Measurements from ENCODE around the gene THRB. TPM values are rescaled to one million over a fixed set of nuclear protein-coding genes. Genes with fewer than 3 reads are reported as not detected.

Gene THRB
- total RNA-seq, 1 donor: 0.36 TPM

DNA sequence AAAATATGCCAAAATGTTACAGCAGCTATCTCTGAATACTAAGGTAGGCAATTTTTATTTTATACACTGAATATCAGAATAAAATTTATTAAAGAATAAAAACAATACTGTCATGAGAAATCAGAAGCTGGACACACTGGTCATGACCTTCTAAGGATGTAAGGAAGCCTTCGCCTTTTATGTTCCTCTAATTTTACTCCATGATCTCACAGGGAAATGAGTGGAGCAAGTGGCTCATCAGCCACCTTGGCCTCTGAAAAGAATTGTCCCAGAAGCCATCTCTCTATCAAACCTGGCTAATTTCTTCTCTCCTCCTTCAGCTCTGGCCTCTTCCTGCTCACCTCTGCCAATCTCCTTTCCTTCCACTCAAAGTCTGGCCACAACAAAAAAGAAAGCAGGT, 48.6 kb downstream of the THRB start:
- TF ChIP-seq, protein P1, sequence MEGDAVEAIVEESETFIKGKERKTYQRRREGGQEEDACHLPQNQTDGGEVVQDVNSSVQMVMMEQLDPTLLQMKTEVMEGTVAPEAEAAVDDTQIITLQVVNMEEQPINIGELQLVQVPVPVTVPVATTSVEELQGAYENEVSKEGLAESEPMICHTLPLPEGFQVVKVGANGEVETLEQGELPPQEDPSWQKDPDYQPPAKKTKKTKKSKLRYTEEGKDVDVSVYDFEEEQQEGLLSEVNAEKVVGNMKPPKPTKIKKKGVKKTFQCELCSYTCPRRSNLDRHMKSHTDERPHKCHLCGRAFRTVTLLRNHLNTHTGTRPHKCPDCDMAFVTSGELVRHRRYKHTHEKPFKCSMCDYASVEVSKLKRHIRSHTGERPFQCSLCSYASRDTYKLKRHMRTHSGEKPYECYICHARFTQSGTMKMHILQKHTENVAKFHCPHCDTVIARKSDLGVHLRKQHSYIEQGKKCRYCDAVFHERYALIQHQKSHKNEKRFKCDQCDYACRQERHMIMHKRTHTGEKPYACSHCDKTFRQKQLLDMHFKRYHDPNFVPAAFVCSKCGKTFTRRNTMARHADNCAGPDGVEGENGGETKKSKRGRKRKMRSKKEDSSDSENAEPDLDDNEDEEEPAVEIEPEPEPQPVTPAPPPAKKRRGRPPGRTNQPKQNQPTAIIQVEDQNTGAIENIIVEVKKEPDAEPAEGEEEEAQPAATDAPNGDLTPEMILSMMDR (IDR thresholded peaks at IDR 0.05; ENCODE audit: extremely low read depth, low read depth, low read length): no peak

DNA sequence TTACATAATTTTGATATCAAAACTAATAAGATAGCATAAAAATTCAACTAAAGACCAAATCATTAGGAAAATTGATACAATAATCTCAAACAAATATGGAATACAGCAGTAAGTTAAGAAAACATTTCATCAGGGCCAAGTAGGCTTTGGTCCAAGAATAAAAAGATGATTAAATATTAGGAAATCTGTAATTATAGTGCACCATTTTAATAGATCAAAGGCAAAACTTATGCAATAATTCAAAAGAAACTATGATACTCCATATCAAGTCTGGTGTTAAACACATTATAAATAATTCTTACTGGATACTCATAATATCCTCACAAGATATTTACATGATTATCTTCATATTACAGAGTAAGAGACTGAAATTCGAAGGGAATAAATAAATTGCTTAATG, 51.2 kb downstream of the THRB start:
- Histone ChIP-seq H3K4me1 (ENCODE audit: insufficient read depth, low read length) (no peaks in the 10 kb centered on the region), H2AFZ (ENCODE audit: low read length) (no peak overlapping the region), H3K27me3 (ENCODE audit: insufficient read depth, low read length) (no peaks in the 10 kb centered on the region), H3K79me2 (ENCODE audit: insufficient read depth, low read length) (no peaks in the 10 kb centered on the region), H3K36me3 (ENCODE audit: insufficient read depth, low read length) (no peaks in the 10 kb centered on the region), H3K4me2 (ENCODE audit: insufficient read depth, low read length) (no peak overlapping the region), H4K20me1 (ENCODE audit: insufficient read depth, low read length) (no peaks in the 10 kb centered on the region), H3K27ac (ENCODE audit: low read depth, low read length) (no peak overlapping the region), H3K4me3 (ENCODE audit: insufficient read depth, low read length) (no peak overlapping the region), H3K9me3 (ENCODE audit: low read depth, low read length) (no peaks in the 10 kb centered on the region)
- DNase-seq (ENCODE audit: insufficient read length, low spot score, missing footprints): no peak
- TF ChIP-seq, protein P1 (IDR thresholded peaks at IDR 0.05; ENCODE audit: extremely low read depth, low read depth, low read length): no peak

More for the DNA sequence above, 48.6 kb downstream of the THRB start:
- Histone ChIP-seq H3K4me2 (ENCODE audit: insufficient read depth, low read length) (no peak overlapping the region), H3K4me3 (ENCODE audit: insufficient read depth, low read length) (no peak overlapping the region), H3K36me3 (ENCODE audit: insufficient read depth, low read length) (no peaks in the 10 kb centered on the region), H3K4me1 (ENCODE audit: insufficient read depth, low read length) (no peaks in the 10 kb centered on the region), H2AFZ (ENCODE audit: low read length) (no peak overlapping the region), H3K9me3 (ENCODE audit: low read depth, low read length) (no peaks in the 10 kb centered on the region), H4K20me1 (ENCODE audit: insufficient read depth, low read length) (no peaks in the 10 kb centered on the region), H3K27me3 (ENCODE audit: insufficient read depth, low read length) (no peaks in the 10 kb centered on the region), H3K27ac (ENCODE audit: low read depth, low read length) (no peak overlapping the region), H3K79me2 (ENCODE audit: insufficient read depth, low read length) (no peaks in the 10 kb centered on the region)
- DNase-seq (ENCODE audit: insufficient read length, low spot score, missing footprints): no peak

DNA sequence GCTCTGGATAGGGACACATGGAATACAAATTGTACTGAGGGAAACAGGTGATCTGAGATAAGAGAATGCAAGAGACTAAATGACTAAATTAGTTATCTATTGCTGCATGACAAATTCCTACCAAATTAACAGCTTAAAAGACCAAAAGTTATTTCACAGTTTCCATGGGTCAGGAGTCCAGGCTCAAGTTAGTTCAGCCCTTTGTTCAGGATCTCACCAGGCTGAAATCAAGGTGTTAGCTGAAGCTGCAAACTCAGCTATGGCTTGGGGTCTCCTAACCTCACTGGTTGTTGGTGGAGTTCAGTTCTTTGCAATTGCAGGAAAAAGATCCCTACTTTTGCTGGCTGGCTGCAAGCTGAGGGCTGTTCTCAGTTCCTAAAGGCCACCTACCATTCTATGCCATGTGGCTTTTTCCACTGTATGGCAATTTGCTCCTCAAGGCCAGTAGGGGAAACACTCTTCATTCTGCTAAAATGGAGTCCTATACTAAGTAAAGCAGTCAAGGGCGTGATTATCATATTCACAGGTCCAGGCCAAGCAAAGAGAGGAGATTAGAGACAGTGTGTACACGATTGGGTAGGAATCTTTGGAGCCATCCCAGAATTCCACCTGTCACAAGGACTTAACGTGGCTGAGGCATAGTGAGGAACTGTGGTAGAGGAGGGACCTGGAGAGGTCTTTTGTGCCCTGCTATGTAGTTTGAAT, 53.7 kb downstream of the THRB start:
- Histone ChIP-seq H3K79me2 (ENCODE audit: insufficient read depth, low read length) (no peaks in the 10 kb centered on the region), H3K9me3 (ENCODE audit: low read depth, low read length) (no peaks in the 10 kb centered on the region), H3K4me3 (ENCODE audit: insufficient read depth, low read length) (no peak overlapping the region), H3K4me1 (ENCODE audit: insufficient read depth, low read length) (no peaks in the 10 kb centered on the region), H3K27ac (ENCODE audit: low read depth, low read length) (no peak overlapping the region), H2AFZ (ENCODE audit: low read length) (no peak overlapping the region), H3K4me2 (ENCODE audit: insufficient read depth, low read length) (no peak overlapping the region), H3K27me3 (ENCODE audit: insufficient read depth, low read length) (no peaks in the 10 kb centered on the region), H4K20me1 (ENCODE audit: insufficient read depth, low read length) (no peaks in the 10 kb centered on the region), H3K36me3 (ENCODE audit: insufficient read depth, low read length) (no peaks in the 10 kb centered on the region)
- DNase-seq (ENCODE audit: insufficient read length, low spot score, missing footprints): no peak
- TF ChIP-seq, protein P1 (IDR thresholded peaks at IDR 0.05; ENCODE audit: extremely low read depth, low read depth, low read length): no peak

DNA sequence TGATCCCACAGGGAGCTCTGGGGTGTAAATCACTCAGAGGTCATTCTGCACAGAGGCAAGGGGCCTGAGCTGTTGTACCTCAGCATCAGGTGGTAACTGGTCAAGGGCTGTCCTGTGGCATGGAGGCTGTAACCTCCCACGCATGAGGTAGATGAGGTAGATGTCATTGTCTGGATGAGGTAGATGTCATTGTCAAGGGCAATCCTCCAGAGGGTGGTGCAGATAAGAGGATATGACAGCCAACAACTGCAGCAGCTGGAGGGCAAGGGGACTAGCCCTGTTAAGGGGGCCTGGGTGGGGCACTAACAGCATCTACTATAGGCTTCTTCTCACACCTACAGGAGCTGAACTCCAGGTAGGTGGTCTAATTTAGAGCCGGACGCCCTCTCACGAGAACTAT, 55.6 kb downstream of the THRB start:
- no peaks in the 10 kb centered on the region for H3K4me1 ChIP-seq (ENCODE audit: insufficient read depth, low read length)
- DNase-seq (ENCODE audit: insufficient read length, low spot score, missing footprints): no peak
- H3K36me3 ChIP-seq (ENCODE audit: insufficient read depth, low read length): no peaks in the 10 kb centered on the region
- no peak overlapping the region for H3K4me2 ChIP-seq (ENCODE audit: insufficient read depth, low read length)
- H3K27me3 ChIP-seq (ENCODE audit: insufficient read depth, low read length): no peaks in the 10 kb centered on the region
- no peak overlapping the region for H2AFZ ChIP-seq (ENCODE audit: low read length)
- H3K27ac ChIP-seq (ENCODE audit: low read depth, low read length): no peak overlapping the region
- no peaks in the 10 kb centered on the region for H3K9me3 ChIP-seq (ENCODE audit: low read depth, low read length)
- H4K20me1 ChIP-seq (ENCODE audit: insufficient read depth, low read length): no peaks in the 10 kb centered on the region
- TF ChIP-seq, protein P1 (IDR thresholded peaks at IDR 0.05; ENCODE audit: extremely low read depth, low read depth, low read length): no peak
- no peak overlapping the region for H3K4me3 ChIP-seq (ENCODE audit: insufficient read depth, low read length)
- H3K79me2 ChIP-seq (ENCODE audit: insufficient read depth, low read length): no peaks in the 10 kb centered on the region

Measured in osteoblast (primary cell).